HG03103 (cell line): Measurements from ENCODE around the gene PLCB1.
"Not testable (repeated sequence)": the region's sequence is repeated elsewhere in the genome, so short reads cannot be mapped to it uniquely, and the experiment has no call there.

Experiments
- ATAC-seq: cut with Tn5 transposase; IDR thresholded peaks from one replicate; pipeline ENCODE4 v1.9.1; 2021; ENCODE audit warnings: low read depth; ENCODE audit not compliant: unreplicated experiment

Gene PLCB1

GRCh38 chr20:8326899-8327298 lies 194.8 kb downstream of the PLCB1 start:
- no peak for ATAC-seq

GRCh38 chr20:8328189-8328588 lies 196.1 kb downstream of the PLCB1 start:
- no peak for ATAC-seq

DNA sequence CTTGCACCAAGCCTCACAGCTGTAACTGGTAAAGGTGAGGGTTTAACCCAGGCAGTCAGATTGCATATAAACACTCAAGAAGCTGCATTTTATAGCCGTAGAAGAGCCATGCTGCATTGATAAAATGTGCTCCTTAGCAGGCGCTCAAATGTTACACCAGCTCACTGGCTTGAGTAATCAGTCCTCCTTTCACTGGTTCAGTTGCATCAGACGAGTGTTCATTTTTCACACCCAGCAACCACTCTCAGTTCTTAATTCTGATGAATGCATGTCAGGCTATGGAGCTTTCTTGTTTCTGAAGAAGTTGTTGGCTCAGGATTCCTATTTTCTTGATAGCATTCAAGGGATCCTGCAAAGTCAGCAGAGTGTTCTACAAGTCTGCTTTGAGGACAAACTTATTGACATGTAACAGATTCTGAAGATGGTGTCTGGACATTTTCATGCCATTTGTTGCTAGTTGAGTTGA lies 198.3 kb downstream of the PLCB1 start:
- ATAC-seq = no peak

DNA sequence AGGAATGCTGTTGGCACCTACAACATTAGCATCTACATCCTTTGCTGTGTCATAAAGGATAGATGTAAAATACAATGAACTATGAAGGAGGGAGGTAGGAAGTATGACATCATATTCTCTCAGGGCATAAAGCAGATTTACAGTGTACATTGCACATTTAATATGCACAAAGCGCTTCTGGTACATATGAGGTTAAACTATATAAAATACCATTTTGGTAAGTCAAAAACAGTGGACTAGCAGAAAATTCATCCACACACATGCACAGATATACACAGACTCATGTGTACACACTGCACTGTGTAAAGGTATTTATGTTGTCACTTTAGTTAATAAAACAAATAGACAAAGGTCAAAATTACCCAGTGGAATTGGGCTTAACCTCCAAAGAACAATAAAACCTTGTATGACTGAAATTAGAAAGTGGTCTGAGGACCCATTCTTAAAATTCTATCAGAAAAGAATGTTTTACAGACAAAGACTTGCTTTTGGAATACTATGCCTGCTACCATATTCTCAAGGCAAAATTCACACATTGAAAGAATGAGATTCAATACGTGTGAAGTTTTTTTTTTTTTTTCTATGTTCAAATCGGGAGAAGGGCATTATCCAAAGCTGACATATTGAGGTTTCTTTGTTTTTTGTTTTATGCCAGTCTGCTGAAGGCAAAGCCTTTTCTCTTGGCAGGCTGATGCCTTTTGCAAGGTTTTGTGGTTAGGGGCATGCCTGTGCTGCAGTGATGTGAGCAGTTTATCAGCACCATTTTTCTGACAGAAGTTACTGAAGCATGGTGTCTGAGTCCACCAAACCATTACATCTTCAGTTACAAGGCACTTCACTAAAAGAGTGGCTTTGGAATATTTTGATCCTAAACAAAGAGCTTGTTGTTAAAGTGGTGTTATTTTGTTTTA lies 199.0 kb downstream of the PLCB1 start:
- ATAC-seq = no peak

- ATAC-seq = no peak
These were observed 199.8 kb downstream of the PLCB1 start for GRCh38 chr20:8331740-8332412.

DNA sequence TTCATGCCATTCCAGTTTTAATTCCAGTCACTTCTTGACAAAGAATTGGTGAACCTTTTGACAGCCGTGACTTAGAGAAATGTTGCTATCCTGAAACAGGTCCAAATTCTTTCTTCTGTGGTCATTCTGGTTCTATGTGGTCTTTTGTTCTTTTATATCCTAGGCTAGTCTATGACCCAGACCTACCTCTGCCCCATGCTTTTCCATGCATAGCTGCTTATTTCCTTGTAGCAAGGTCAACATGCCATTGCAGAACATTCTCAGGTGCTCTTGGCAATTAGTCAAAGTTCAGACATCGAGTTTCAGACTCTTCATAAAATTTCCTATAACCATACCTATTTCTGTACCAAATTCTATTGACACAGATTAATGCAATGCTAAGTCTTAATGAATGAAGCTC lies 202.6 kb downstream of the PLCB1 start:
- ATAC-seq = no peak

DNA sequence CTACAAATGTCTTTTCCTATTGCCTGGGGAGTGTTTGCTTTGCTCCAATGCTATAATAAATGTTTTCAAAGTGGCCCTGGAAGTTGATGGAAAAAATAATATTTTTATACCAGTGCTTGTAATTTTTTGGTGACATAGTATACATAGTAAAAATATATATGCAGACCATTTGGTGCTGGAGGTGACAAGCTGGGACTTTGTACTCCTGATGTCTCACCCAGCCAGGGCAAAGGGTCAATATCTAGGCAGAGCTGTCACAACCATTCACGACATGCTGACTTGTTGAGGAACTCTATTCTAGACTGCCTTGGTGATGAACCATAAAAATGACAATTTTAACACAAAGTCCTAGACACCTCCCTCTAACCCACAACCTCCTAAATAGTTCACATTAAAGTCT lies 203.0 kb downstream of the PLCB1 start:
- ATAC-seq = no peak

- no peak for ATAC-seq
These were observed 203.6 kb downstream of the PLCB1 start for GRCh38 chr20:8335495-8336195.

DNA sequence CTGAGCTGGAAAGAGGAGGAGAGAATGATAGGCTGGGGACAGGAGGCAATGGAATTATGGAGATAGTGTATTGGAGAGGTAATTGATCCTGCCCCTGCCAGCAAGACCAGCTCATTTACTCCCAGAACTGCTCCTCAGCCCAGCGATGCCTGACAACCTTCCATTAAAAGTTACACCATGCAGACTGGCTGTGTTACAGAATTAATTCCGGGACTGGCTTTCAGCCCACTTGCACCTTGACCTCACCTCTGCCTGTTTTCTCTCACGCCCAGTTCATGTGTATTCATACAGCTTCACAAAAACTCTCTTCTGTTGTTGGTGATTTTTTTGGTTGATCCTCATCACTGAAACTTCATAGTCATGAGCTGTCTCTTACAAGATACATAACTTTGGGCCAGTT lies 207.3 kb downstream of the PLCB1 start:
- ATAC-seq = no peak

DNA sequence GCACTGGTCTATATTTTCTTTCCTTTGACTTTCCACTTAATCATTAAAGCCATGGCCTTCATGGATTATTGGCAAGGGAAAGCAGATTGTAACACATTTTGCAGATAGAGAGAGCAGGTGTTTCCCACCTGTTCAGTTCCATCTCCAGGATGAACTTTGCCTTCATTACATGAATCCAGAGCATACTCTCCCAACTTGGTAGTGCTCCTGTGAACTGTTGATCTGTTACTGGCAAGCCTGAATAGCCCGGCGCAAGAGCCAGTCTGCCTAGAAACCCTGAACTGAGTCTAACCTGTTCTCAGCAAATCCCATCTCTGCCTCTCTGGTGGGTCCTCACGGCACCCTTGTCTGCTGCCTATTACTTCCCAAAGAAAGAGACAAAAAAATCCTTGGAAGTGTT lies 210.3 kb downstream of the PLCB1 start:
- no peak for ATAC-seq

- ATAC-seq = no peak
These were observed 212.0 kb downstream of the PLCB1 start for GRCh38 chr20:8344106-8344505.

DNA sequence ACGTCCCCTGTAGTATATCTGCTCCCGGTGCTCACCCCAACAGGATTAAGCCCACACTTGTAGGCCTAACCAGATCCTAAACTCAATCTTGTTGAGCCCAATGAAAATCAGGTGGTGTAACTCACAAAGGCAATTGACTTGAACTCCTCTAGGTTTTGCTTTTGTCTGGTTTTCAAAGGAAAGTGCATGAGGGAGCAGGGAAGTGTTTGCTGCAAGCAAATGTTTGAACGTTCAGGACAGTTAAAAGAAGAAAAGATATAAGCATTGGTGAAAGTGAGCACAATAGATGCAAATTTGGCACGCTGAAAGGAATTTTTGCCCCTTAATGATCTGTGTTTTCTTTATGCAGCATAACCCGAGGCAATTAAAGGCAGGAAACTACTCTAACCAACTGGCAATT lies 212.6 kb downstream of the PLCB1 start:
- ATAC-seq = no peak

- ATAC-seq = no peak
These were observed 214.7 kb downstream of the PLCB1 start for GRCh38 chr20:8346700-8347270.

GRCh38 chr20:8350225-8350624 lies 218.2 kb downstream of the PLCB1 start:
- ATAC-seq = not testable (repeated sequence)

DNA sequence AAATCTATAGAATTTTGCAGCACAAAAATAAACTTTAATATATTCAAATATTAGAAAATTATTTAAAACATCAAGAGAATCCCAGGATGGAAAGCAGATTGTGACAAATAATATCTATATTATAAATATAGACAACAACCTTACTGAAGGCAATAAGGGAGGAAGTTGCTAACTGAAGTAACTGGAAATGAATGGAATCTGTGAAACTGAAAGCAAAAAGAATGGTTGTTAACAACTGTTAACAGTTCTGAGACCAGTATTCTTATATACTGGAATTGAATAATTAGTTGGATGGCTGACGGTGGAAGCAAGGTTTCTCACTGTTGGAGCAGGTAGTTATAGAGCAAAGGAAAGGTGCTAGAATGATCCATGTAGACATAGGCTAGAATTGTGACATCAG lies 220.4 kb downstream of the PLCB1 start:
- ATAC-seq = no peak

DNA sequence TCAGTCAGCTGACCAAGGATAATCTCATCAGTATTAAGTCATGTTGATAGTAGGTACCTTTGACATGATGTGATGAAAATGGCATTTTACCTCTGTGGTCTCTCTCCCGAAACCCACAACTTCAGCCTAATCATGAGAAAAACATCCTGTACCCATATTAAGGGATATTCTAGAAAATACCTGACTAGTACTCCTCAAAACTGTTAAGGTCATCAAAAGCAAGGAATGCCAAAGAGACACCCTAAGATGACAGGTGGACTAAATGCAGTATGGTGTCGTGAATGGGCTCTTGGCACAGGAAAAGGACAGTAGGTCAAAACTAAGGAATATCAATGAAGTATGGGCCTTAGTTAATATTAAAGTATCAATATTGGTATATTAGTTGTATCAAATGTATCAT lies 221.4 kb downstream of the PLCB1 start:
- no peak for ATAC-seq

GRCh38 chr20:8355453-8355852 lies 223.4 kb downstream of the PLCB1 start:
- ATAC-seq = no peak

GRCh38 chr20:8356806-8357205 lies 224.7 kb downstream of the PLCB1 start:
- ATAC-seq = no peak

DNA sequence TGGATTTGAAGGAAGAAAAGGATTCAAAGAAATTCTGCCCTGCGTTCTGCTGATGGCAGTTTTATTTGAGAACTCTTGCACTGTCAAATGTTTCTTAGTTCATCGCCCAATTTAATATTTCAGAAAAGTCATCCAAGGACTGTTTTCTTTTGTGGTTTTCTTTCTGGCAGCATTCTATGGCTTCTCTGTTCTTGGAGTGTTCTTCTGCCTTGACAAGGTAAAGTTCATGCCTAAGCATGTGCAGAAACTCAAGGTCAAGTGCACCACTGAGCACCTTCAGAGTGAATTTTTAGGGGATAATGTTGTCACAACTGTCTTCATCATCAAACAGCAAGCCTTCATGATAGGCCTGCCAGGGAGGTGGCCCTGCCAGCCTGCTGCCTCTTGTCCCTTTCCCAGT lies 225.6 kb downstream of the PLCB1 start:
- ATAC-seq = no peak

DNA sequence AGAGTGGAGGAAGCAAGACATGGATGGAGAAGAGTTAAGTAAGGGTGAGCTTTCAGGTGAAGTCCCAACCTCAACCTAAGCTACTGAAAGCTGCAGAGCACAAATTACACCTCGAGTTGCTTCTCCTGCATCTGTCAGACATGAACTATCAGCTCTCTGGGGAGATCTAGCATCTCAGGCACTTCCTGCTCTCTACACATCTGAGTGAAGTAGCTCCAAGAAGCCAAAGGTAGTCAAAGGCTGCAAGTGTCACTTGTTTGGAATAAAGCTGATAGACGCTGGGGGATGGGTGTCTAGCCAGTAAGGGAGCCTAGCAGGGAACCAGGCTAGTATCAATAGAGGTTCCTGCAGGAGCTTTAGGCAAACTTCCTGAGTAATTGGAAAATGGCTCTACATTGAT lies 228.0 kb downstream of the PLCB1 start:
- ATAC-seq = no peak
